ENCODE results near the gene FOXN3.

- no peak for TF ChIP-seq CTCF (IDR thresholded peaks at IDR 0.05)
- no peak for TF ChIP-seq POLR2A (IDR thresholded peaks at IDR 0.05)
Observed at GRCh38 chr14:89315493-89316470, 101.3 kb downstream of the FOXN3 start.
